ENCODE data around the gene OCA2.

The OCA2 gene

DNA sequence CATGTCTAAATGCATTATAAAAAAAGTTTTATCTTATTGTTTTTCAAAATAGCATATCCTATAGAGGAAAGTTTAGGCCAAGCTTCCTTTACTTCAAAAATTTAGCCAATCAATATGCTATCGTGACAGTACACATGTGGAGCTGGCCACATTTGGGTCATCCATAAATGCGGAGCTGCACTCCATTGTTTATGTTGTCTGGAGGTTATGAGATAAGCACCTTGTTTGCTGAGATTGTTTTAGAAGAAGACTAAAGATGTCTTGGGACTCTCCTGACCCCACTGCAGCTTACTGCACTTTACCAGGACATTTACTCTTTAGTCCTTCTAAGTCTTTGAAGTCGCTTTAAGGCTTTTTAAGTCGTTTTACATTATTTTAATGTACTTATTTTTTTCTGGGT is 265.9 kb downstream of the OCA2 start:
- TF ChIP-seq RAD21 (IDR thresholded peaks at IDR 0.05; ENCODE audit: low read depth) (no peak), TAF1 (IDR thresholded peaks at IDR 0.05; ENCODE audit: low read depth) (no peak), NFIC (IDR thresholded peaks at IDR 0.05) (no peak), TCF12 (IDR thresholded peaks at IDR 0.05; ENCODE audit: low read depth) (no peak), ZBTB7A (IDR thresholded peaks at IDR 0.05; ENCODE audit: low read depth) (no peak), TEAD4 (IDR thresholded peaks at IDR 0.05) (no peak), CREB1 (IDR thresholded peaks at IDR 0.05; ENCODE audit: low read depth) (no peak), USF1 (IDR thresholded peaks at IDR 0.05) (no peak), EGR1 (IDR thresholded peaks at IDR 0.05) (no peak), REST (IDR thresholded peaks at IDR 0.05; ENCODE audit: low read depth) (no peak)
- TF ChIP-seq, protein P1, sequence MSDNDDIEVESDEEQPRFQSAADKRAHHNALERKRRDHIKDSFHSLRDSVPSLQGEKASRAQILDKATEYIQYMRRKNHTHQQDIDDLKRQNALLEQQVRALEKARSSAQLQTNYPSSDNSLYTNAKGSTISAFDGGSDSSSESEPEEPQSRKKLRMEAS (IDR thresholded peaks at IDR 0.05) = no peak

- TF ChIP-seq CEBPB (IDR thresholded peaks at IDR 0.05) = no peak
Observed at GRCh38 chr15:27832237-27832596, 266.9 kb downstream of the OCA2 start.

DNA sequence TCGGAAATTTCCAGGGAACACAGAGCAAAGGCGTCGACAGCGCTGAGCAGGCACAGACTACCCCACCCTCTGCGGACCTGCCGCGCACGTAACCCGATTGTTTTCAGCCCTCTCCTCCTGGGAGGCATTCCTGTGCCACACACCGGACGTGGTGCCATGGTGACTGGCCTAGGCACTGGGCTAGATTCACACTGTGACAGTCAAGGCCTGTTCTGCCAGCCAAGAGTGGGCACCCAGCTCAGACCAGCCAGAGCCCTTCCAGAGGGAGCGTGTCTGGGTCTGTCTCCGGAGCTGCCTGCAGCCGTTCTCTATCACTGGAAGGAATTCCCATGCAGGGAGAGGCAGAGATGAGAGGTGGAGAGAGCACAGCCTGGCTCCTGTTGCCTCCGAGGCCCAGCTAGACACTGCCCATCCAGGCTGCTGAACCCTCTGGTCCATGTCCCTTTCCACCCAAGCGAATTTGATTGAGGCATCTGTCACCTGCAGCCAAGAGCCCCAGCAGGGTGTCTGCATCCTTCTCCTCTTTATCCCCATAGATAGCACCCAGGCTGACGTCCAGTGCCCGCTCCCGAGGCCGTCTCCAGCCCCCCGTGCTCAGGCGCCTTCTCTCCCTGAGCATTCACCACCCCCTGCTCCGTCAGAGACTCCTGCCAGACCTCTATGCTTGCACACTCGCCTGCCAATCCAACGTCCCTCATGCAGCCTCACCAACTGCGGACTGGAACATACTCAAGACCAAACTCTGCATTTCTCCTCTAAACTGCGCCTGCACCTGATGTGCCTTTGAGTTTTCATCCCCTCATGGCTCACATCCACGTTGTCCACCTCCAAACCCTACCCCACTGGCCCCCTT is 267.5 kb downstream of the OCA2 start:
- TF ChIP-seq USF1 (IDR thresholded peaks at IDR 0.05) (no peak), TEAD4 (IDR thresholded peaks at IDR 0.05) (no peak)

DNA sequence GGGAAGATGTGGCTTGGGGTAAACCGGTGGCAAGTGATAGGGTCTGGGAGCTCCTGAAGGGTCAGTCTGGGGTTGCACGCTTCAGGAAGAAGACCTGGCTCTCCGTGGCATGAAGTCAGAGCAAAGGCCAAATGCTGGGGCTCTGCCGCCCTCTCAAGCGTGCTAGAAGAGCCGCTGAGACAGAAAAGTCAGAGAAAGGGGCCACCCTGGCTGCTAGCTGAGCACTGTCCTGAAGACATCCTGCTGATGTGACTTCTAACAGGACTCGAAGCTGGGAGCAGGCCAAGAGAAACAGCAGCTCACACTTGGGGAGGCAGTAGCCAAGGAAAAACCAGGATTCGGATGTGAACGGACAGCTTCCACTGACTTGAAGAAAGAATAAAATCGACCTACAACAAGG is 270.4 kb downstream of the OCA2 start:
- TF ChIP-seq NFIC (IDR thresholded peaks at IDR 0.05) (no peak), ZBTB7A (IDR thresholded peaks at IDR 0.05; ENCODE audit: low read depth) (no peak), TCF12 (IDR thresholded peaks at IDR 0.05; ENCODE audit: low read depth) (no peak), YY1 (IDR thresholded peaks at IDR 0.05; ENCODE audit: low read depth) (no peak), CEBPB (IDR thresholded peaks at IDR 0.05) (no peak), EGR1 (IDR thresholded peaks at IDR 0.05) (no peak), USF1 (IDR thresholded peaks at IDR 0.05) (no peak), CREB1 (IDR thresholded peaks at IDR 0.05; ENCODE audit: low read depth) (no peak)
- TF ChIP-seq, protein P1 (IDR thresholded peaks at IDR 0.05) = no peak

- no peak for TF ChIP-seq TAF1 (IDR thresholded peaks at IDR 0.05; ENCODE audit: low read depth)
- no peak for TF ChIP-seq TCF12 (IDR thresholded peaks at IDR 0.05; ENCODE audit: low read depth)
- TF ChIP-seq USF1 (IDR thresholded peaks at IDR 0.05) = no peak
- TF ChIP-seq REST (IDR thresholded peaks at IDR 0.05; ENCODE audit: low read depth) = no peak
- TF ChIP-seq RAD21 (IDR thresholded peaks at IDR 0.05; ENCODE audit: low read depth) = no peak
- no peak for TF ChIP-seq NFIC (IDR thresholded peaks at IDR 0.05)
- TF ChIP-seq TEAD4 (IDR thresholded peaks at IDR 0.05) = no peak
- no peak for TF ChIP-seq CREB1 (IDR thresholded peaks at IDR 0.05; ENCODE audit: low read depth)
- no peak for TF ChIP-seq FOXM1 (IDR thresholded peaks at IDR 0.05; ENCODE audit: borderline replicate concordance, low read depth)
- no peak for TF ChIP-seq EGR1 (IDR thresholded peaks at IDR 0.05)
- TF ChIP-seq EP300 (IDR thresholded peaks at IDR 0.05; ENCODE audit: borderline replicate concordance) = no peak
- TF ChIP-seq ZBTB7A (IDR thresholded peaks at IDR 0.05; ENCODE audit: low read depth) = no peak
- TF ChIP-seq YY1 (IDR thresholded peaks at IDR 0.05; ENCODE audit: low read depth) = no peak
- no peak for TF ChIP-seq CEBPB (IDR thresholded peaks at IDR 0.05)
- TF ChIP-seq, protein P1 (IDR thresholded peaks at IDR 0.05) = no peak
Observed at GRCh38 chr15:27826902-27827714, 272.0 kb downstream of the OCA2 start.
